ENCODE results near the gene STK11IP.

STK11IP gene

GRCh38 chr2:219576505-219577388 is 20.9 kb upstream of the STK11IP start:
- no peak for DNase-seq (ENCODE audit: low read depth in 1 of 2, low spot score in 1 of 2)

GRCh38 chr2:219578811-219579613 is 18.6 kb upstream of the STK11IP start:
- DNase-seq (ENCODE audit: low read depth in 1 of 2, low spot score in 1 of 2), result no peak

- DNase-seq (ENCODE audit: low read depth in 1 of 2, low spot score in 1 of 2), result no peak
These were observed 16.3 kb upstream of the STK11IP start for GRCh38 chr2:219581346-219581745.

GRCh38 chr2:219591091-219591490 is 6.6 kb upstream of the STK11IP start:
- no peak for DNase-seq (ENCODE audit: low read depth in 1 of 2, low spot score in 1 of 2)

- DNase-seq (ENCODE audit: low read depth in 1 of 2, low spot score in 1 of 2), result no peak
These were observed 4.9 kb upstream of the STK11IP start for GRCh38 chr2:219592736-219593135.

GRCh38 chr2:219593154-219593553 is 4.5 kb upstream of the STK11IP start:
- no peak for DNase-seq (ENCODE audit: low read depth in 1 of 2, low spot score in 1 of 2)

- DNase-seq (ENCODE audit: low read depth in 1 of 2, low spot score in 1 of 2), result no peak
These were observed 2.4 kb upstream of the STK11IP start for GRCh38 chr2:219595256-219595655.

- DNase-seq (ENCODE audit: low read depth in 1 of 2, low spot score in 1 of 2), result peak in 1 of 2 donors; percentile 4
These were observed 604 bp upstream of the STK11IP start for GRCh38 chr2:219596954-219597551.

GRCh38 chr2:219598308-219599078 is 836 bp downstream of the STK11IP start:
- no peak for DNase-seq (ENCODE audit: low read depth in 1 of 2, low spot score in 1 of 2)

- no peak for DNase-seq (ENCODE audit: low read depth in 1 of 2, low spot score in 1 of 2)
These were observed 6.1 kb downstream of the STK11IP start for GRCh38 chr2:219603771-219604170.

- DNase-seq (ENCODE audit: low read depth in 1 of 2, low spot score in 1 of 2), result no peak
These were observed 7.9 kb downstream of the STK11IP start for GRCh38 chr2:219605607-219605954.

- DNase-seq (ENCODE audit: low read depth in 1 of 2, low spot score in 1 of 2), result no peak
These were observed 10.3 kb downstream of the STK11IP start for GRCh38 chr2:219607931-219608330.

- DNase-seq (ENCODE audit: low read depth in 1 of 2, low spot score in 1 of 2), result no peak
These were observed 10.8 kb downstream of the STK11IP start for GRCh38 chr2:219608399-219608964.

- no peak for DNase-seq (ENCODE audit: low read depth in 1 of 2, low spot score in 1 of 2)
These were observed 11.6 kb downstream of the STK11IP start for GRCh38 chr2:219609149-219609750.

- DNase-seq (ENCODE audit: low read depth in 1 of 2, low spot score in 1 of 2), result no peak
These were observed 13.6 kb downstream of the STK11IP start for GRCh38 chr2:219611306-219611705.

- DNase-seq (ENCODE audit: low read depth in 1 of 2, low spot score in 1 of 2), result no peak
These were observed 14.4 kb downstream of the STK11IP start for GRCh38 chr2:219611866-219612576.

GRCh38 chr2:219612577-219613286 is 15.1 kb downstream of the STK11IP start:
- DNase-seq (ENCODE audit: low read depth in 1 of 2, low spot score in 1 of 2), result no peak

- DNase-seq (ENCODE audit: low read depth in 1 of 2, low spot score in 1 of 2), result no peak
These were observed 15.9 kb downstream of the STK11IP start for GRCh38 chr2:219613461-219614070.
